ENCODE results near the gene PIK3R1. TPM values are rescaled to one million over a fixed set of nuclear protein-coding genes. Genes with fewer than 3 reads are reported as not detected.

The PIK3R1 gene
- total and polyA plus RNA-seq, 8 donors = 4.2 to 31.5 (median 18.8) TPM

DNA sequence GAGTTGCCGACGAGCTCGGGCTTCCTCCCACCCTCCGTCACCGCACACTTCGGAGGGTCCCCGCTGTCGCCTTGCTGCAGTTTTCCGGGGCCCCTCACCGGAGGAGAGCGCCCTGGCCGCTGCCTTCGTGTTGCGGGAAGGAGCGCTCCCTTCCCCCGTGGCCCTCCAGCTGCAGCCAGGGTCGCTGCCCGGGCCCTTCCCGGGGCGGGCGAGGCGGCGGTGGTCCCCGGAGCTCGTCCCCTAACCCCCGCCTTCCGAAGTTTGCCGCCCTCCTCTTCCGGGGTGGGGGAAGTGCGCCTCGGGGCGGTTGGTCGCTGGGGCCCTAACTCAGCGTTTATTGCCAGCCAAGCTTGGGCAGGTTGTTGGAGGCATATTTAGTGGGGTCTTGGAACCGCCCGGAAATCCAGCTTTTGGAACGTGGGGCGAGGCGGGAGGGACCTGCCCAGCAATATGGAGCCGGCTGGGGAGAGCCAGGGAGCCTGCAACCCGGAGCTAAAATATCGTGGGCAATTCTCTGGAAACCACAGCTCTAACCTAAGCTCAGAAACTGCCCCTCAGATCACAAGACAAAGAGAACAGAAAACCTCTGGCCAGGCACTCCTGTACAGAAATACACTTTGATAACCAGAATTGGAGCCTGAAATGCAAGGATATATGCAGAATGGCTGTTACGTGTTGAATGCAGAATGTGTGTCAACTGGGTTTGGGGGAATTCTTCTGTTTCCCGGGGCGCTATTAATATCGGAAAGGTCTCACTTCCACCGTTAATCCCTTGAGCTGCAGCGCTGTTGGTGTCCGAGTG is 890 bp downstream of the PIK3R1 start:
- TF ChIP-seq, protein P1, sequence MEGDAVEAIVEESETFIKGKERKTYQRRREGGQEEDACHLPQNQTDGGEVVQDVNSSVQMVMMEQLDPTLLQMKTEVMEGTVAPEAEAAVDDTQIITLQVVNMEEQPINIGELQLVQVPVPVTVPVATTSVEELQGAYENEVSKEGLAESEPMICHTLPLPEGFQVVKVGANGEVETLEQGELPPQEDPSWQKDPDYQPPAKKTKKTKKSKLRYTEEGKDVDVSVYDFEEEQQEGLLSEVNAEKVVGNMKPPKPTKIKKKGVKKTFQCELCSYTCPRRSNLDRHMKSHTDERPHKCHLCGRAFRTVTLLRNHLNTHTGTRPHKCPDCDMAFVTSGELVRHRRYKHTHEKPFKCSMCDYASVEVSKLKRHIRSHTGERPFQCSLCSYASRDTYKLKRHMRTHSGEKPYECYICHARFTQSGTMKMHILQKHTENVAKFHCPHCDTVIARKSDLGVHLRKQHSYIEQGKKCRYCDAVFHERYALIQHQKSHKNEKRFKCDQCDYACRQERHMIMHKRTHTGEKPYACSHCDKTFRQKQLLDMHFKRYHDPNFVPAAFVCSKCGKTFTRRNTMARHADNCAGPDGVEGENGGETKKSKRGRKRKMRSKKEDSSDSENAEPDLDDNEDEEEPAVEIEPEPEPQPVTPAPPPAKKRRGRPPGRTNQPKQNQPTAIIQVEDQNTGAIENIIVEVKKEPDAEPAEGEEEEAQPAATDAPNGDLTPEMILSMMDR (IDR thresholded peaks at IDR 0.05) = no peak
- Histone ChIP-seq H3K27me3 (no peaks in the 10 kb centered on the region), H3K4me3 (peak overlapping the region; percentile 79 to 99 (median 90)), H3K4me1 (peaks cover 0 to 35% (median 22%) of the 10 kb centered on the region in 3 donors), H3K36me3 (no peaks in the 10 kb centered on the region), H3K27ac (peak overlapping the region; percentile 98 to 99 (median 99)), H3K9me3 (no peaks in the 10 kb centered on the region)
- 0% methylated on average over 49 of the region's 49 CpGs for WGBS, 2 donors
- DNase-seq (peak; percentile 33 to 78 (median 57)), ATAC-seq (peak; percentile 33 to 58 (median 47)), FAIRE-seq (no peak)
- intact Hi-C loops (cut with DNase I) = no loop called here

DNA sequence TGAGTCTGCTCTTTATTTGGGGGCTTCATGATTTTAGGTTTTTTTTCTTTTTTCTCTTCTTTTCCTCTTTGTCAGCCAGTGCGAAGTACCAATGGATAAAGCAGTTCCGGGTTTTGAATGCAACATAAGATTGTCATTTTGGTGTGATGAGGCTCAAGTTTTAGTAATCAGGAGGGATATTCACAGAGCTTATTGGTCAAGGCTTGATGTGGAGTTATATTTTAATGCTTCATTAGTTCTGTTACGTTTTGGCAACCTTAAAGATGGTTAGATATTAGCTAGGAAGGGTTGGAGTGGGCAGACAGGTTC is 1.4 kb downstream of the PIK3R1 start:
- TF ChIP-seq, protein P1 (IDR thresholded peaks at IDR 0.05) = no peak
- DNase-seq = no peak
- H3K27ac ChIP-seq = peak overlapping the region; percentile 98 to 99 (median 99)
- FAIRE-seq = no peak
- H3K4me1 ChIP-seq = peaks cover 0 to 39% (median 22%) of the 10 kb centered on the region in 3 donors
- no peak for ATAC-seq
- H3K36me3 ChIP-seq = no peaks in the 10 kb centered on the region
- intact Hi-C loops (cut with DNase I) = no loop called here
- WGBS, 2 donors = 0 to 2% methylated on average over 3 of the region's 3 CpGs
- peak overlapping the region; percentile 79 to 99 (median 90) for H3K4me3 ChIP-seq
- H3K27me3 ChIP-seq = no peaks in the 10 kb centered on the region
- H3K9me3 ChIP-seq = no peaks in the 10 kb centered on the region

DNA sequence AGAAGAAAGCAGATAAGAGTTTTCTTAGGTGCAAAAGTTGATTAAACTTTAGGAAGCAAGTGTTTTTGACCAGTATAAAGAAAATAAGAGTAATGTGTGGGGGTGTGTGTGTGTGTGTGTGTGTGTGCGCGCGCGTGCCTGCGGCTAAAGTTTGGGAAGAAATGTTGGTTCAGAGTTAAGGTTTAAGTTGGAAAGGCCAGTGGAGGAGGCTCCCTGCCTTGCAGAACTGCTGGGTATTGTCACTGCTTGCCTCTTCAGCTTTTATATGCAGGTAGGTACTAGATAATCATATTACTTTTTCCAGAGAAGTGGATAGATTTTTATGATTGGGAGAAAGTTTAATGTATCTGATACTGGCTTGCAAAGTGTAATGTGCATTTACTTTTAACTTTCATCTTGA is 2.0 kb downstream of the PIK3R1 start:
- FAIRE-seq (no peak), DNase-seq (no peak), ATAC-seq (no peak)
- Histone ChIP-seq H3K4me1 (peaks cover 0 to 39% (median 26%) of the 10 kb centered on the region in 3 donors), H3K36me3 (no peaks in the 10 kb centered on the region), H3K9me3 (no peaks in the 10 kb centered on the region), H3K27me3 (no peaks in the 10 kb centered on the region), H3K27ac (peak overlapping the region in 2 of 4 donors; percentile 99), H3K4me3 (peak overlapping the region in 2 of 4 donors; percentile 93 to 99)
- intact Hi-C loops (cut with DNase I) = no loop called here
- TF ChIP-seq, protein P1 (IDR thresholded peaks at IDR 0.05) = no peak
- 13 to 17% methylated on average over 5 of the region's 5 CpGs for WGBS, 2 donors

DNA sequence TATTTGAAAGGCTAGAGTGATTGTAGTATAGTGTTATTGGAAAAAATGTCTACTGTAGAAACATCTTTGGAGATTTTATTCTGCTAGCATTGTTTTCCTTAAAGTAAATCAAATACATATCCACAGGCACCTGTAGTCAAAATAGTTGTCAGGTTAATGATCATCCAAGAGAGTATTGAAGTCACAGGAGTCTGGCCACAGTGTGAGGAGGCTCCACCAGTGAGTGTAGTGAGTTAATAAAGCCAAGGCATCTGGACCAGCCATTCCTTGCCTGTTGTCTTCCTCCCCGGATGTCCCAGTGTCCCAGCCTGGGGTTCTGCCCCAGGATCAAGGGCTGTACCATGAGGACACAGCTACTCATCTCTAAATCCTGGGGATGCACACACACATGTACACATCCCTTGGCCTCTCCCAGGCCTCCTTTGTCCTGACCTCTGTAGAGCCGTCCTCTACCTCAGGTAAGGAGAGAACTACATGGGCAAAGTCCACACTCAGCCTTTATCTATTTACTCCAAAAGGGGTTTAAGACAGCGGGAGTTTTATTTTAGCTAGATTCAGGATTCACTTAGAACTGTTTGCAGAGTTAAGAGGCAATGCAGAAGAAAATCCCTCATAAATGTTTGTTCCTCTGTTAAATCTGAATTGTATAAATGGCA is 3.7 kb downstream of the PIK3R1 start:
- no peak for FAIRE-seq
- H3K4me1 ChIP-seq = peaks cover 0 to 33% (median 31%) of the 10 kb centered on the region in 3 donors
- WGBS, 2 donors = 42 to 44% methylated on average over 3 of the region's 3 CpGs
- no peak for ATAC-seq
- no peaks in the 10 kb centered on the region for H3K27me3 ChIP-seq
- TF ChIP-seq, protein P1 (IDR thresholded peaks at IDR 0.05) = no peak
- DNase-seq = no peak
- no peak overlapping the region for H3K4me3 ChIP-seq
- H3K9me3 ChIP-seq = no peaks in the 10 kb centered on the region
- intact Hi-C loops (cut with DNase I) = no loop called here
- no peak overlapping the region for H3K27ac ChIP-seq
- no peaks in the 10 kb centered on the region for H3K36me3 ChIP-seq

DNA sequence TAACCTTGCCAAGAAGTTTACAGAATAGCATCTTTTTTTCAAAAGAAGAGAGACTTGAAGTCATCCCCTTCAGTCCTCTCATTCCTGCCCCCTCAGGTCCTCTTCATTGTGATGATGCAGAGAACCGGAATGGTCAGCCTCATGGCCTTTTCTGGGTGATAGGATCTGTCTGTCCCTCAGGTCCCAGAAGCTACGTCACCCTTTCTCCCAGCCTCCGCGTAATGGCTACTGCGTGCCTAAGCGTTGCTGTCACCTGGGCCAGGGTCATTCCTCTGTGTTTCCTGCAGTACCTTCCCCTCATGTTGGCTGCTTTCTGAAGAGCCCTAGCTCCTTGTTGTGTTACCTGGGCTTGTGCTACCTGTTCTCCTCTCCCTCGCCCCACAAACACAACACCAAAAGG is 4.7 kb downstream of the PIK3R1 start:
- FAIRE-seq = no peak
- Histone ChIP-seq H3K36me3 (no peaks in the 10 kb centered on the region), H3K27ac (no peak overlapping the region), H3K9me3 (no peaks in the 10 kb centered on the region), H3K27me3 (no peaks in the 10 kb centered on the region), H3K4me3 (no peak overlapping the region), H3K4me1 (peaks cover 4 to 40% (median 31%) of the 10 kb centered on the region in 3 donors)
- ATAC-seq = no peak
- 92 to 97% methylated on average over 7 of the region's 7 CpGs for WGBS, 2 donors
- no peak for DNase-seq
- intact Hi-C loops (cut with DNase I) = no loop called here
- TF ChIP-seq, protein P1 (IDR thresholded peaks at IDR 0.05) = no peak

All from pancreas (tissue), 10 donors.